GM21360 (cell line): ENCODE results near the gene TRIM43.
"Not testable (repeated sequence)": the region's sequence is repeated elsewhere in the genome, so short reads cannot be mapped to it uniquely, and the experiment has no call there.

Experiments used
- ATAC-seq: cut with Tn5 transposase; IDR thresholded peaks from one replicate; pipeline ENCODE4 v1.9.1; 2021; ENCODE audit warnings: mild to moderate bottlenecking, moderate library complexity; ENCODE audit not compliant: unreplicated experiment

Gene TRIM43

DNA sequence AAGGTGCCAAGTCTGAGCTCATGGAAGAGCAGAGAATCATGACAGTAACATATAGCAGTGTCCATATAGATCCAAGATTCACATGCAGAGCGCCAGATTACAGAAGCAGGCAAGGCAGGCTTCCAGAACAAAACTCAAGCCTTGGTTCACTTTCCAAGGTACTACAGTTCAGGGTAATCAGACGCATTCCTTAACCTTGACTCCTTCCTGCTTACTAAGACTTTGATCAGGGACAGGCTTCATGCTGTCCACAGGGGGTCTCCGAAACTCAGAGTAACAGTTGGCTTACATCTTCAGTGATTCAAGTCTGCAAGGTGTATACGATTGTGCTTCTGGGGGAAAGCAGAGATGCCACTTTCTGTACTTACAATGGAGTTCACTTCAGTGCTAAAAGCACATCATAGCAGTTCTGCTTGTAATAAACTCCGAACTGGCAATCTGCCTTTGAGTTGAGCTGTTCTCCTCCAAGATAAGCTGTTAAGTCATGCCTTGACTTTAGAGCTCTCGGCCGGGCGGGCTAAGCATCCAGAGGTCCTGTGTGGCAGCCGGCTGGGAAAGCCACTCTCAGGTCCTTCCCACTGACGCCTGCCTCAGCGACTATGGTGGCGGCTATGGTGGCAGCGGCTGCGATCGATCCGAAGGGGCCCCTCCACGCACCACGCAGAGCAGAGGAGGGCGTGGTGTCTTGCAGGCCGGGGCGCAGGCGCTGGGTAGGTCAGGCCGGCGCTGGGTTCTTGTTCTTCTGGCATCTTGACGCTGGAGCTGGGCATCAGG, 48.9 kb downstream of the TRIM43 start:
- ATAC-seq, result not testable (repeated sequence)

DNA sequence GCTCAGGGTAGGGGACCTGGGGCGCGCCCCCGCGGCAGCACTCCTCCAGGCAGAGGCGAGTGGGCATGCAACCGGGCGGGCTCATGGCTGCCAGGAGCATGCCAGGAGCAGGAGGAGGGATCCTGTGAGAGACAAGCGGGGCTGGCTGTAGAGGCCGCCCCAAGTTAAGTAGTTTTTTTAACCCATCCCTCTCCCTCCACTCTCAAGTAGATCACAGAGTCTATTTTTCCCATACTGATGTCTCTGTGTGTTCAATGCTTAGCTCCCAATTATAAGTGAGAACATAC, 49.4 kb downstream of the TRIM43 start:
- not testable (repeated sequence) for ATAC-seq

DNA sequence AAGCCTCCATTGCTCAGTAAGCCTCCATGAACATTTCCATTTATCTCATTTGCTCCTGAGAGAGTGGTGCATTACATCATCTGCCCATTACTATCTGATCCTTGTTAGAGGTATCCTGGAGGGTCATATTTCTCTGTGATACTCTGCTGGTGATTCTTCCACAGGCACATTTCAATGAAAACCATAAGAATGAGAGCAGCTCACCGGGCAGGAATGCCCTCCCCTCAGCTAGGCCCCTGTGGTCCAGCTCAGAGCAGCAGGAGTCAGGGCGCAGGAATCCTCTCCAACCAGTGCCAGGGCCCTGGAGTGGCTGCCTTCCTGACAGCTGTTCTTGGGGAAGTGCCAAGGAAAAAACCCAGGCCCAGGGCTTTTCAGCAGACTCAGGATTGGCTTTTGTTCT, 50.0 kb downstream of the TRIM43 start:
- not testable (repeated sequence) for ATAC-seq

DNA sequence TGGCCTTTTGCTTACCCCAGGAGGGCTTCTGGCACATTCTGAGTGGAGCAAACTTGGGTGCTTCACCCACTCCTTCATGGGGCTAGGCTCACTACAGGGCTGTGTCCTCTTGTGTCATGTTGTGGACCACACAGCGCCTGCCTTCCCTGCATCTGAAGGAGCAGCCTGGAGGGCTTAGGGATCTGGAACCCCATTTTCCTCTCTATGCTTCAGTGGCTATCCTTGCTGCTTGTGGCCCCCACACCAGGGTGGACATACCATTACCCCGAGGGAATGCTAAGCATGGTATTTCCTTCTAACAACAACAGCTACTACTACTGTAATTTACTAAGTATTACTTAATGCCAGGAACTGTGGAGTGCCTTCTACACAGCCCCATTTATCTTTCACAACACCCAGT, 50.6 kb downstream of the TRIM43 start:
- not testable (repeated sequence) for ATAC-seq

DNA sequence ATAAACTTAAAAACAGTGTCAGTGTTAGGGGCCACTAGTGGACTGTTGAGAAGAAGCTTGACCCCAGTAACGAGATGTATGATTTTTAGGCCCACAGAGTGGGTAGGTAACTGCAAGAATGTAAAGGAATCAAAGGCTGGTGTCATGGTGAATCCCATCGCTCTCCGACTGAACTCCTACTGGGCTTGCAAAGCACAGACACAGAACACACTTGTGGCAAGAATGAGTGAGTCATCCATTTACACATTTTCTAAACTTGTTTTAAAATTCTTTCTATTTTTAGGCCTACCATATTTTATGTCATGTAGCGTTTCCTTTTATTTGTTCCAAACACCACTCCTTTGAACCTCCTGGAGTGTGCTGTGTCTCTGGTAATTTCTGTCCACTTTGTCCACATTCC, 51.1 kb downstream of the TRIM43 start:
- not testable (repeated sequence) for ATAC-seq

DNA sequence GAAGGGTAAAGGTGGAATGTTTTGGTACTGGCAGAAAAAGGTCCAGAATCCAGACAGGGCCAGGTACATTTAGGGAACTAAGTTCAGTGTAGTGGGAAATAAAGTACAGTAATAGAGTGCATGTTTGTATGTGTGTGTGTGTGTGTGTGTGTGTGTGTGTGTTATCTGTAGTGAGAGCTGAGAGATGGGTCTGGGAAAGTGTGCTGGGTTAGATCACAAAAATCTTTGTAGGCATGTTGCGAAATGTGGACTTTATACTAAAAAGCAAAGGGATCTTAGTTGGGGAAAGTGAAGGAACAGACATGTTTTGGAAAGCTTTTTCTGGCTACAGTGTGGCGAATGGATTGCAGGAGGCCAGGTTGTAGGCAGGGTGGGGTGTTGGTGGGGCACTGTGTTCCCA, 53.5 kb downstream of the TRIM43 start:
- not testable (repeated sequence) for ATAC-seq

DNA sequence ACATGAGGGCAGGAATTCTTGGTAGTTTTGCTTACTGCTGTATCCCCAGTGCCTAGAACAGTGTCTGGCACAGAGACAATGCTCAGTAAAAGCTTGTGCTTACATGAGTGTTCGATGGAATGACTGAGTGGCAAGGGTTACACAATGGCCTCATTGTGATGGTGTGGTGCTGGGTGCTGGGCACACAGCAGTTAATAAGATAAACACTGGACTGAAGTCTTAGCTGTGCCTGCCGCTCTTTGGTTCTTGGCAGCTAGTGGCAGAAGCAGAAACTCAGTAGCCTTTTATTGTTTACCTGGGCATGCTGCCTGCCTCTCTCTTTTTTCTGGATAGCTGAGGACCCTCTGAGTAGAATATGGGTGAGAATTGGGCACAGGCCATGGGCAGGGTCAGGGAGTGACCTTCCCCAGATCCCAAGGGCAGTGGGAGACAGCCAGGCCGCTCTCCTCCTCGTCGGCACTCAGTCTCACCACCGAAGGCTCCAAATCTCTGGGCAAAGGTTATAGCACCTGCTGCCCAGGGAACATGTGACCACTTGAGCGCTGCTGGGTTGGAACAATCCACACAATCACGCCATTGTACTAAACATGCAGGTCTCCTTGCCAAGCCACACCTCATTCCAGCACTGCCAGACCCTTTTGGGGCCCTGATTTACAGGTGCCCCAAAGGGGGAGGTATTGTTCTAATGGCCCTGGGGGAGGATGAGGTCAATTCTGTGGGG, 54.6 kb downstream of the TRIM43 start:
- ATAC-seq, result not testable (repeated sequence)

DNA sequence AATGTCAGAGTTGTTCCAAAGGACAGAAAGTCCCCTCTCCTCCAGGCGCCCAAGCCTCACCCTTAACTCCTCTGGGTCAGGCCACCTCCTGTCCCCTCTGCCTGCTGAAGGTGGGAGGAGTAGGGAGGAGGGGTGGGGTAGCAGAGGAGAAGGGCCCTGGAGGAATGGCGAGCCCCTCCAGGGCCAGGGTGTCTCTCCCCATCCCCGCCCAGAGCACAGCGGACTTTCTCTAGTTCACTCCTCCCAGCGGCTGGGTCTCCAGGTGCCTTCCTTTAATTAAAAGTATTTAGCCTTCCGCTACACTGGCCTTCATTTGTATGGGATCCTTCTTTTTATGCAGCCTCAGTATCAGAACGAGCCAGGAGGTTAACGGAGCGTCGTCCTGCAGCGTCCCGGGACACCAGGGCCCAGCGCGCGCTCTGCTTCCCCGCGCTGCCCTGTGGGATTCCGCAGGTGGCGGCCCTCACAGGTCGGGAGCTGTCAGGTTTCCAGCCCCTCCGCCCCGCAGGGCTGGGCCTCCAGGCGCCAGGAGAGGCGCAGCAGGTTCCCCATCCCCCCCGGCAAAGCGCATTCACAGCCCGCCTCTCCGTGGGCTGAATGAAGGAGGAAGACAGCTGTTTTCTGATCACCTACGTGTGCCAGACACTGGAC, 57.2 kb downstream of the TRIM43 start:
- ATAC-seq, result not testable (repeated sequence)
